ENCODE measurements around the gene FASLG.

GRCh38 chr1:172686143-172686542 lies 27.2 kb downstream of the FASLG start:
- TF ChIP-seq CTCF (IDR thresholded peaks at IDR 0.05; ENCODE audit: poor library complexity) (no peak), EZH2phosphoT487 (IDR thresholded peaks at IDR 0.05; ENCODE audit: low read depth, severe bottlenecking, unreplicated experiment) (no peak), EZH2 (IDR thresholded peaks at IDR 0.05; ENCODE audit: borderline replicate concordance) (no peak)

All from hepatocyte (in vitro differentiated cells).